Lung microvascular endothelial cell (primary cell): ENCODE data around the gene TWNK. TPM values are rescaled to one million over a fixed set of nuclear protein-coding genes. Genes with fewer than 3 reads are reported as not detected.
A peak's percentile ranks its signal among the peaks of the same experiment; 100 is the strongest.

Source experiments
- DNase-seq, 2 donors: peaks; one replicate each; pipeline versions ENCODE4 v3.0.0 to v3.0.0-alpha.2; 2010; ENCODE audit warnings: low read depth in 2 of 2
- total RNA-seq: library from RNA; depleted of rRNA; stranded (reverse); fragments of >200 nt; gene quantifications from 2 replicates; pipeline ENCODE4 v1.2.1, GENCODE V29; 2014

TWNK gene
- total RNA-seq, result 3.5 and 6.3 TPM in 2 replicates

GRCh38 chr10:100986952-100987684, at the start of gene TWNK, which contains the start of gene MRPL43:
TWNK (plus strand) TSS chr10:100987543; CDS start chr10:100988211, 668 bp downstream.
MRPL43 (minus strand) TSS chr10:100987497; CDS start chr10:100987443, 54 bp downstream.
- peak; percentile 79 to 81 for DNase-seq

- no peak for DNase-seq
Measured at GRCh38 chr10:100939763-100940344, 47.5 kb upstream of the TWNK start.

GRCh38 chr10:100942229-100942628, 45.1 kb upstream of the TWNK start:
- no peak for DNase-seq

GRCh38 chr10:100943508-100943907, 43.8 kb upstream of the TWNK start:
- no peak for DNase-seq

- DNase-seq, result no peak
Measured at GRCh38 chr10:100945754-100946153, 41.6 kb upstream of the TWNK start.

GRCh38 chr10:100948916-100949315, 38.4 kb upstream of the TWNK start:
- DNase-seq, result no peak

GRCh38 chr10:100960251-100960650, 27.1 kb upstream of the TWNK start:
- no peak for DNase-seq

- DNase-seq, result no peak
Measured at GRCh38 chr10:100962351-100963080, 24.8 kb upstream of the TWNK start.

GRCh38 chr10:100963826-100964225, 23.5 kb upstream of the TWNK start:
- no peak for DNase-seq

GRCh38 chr10:100965820-100966219, 21.5 kb upstream of the TWNK start:
- DNase-seq, result no peak

- no peak for DNase-seq
Measured at GRCh38 chr10:100966887-100967286, 20.5 kb upstream of the TWNK start.

GRCh38 chr10:100967332-100967731, 20.0 kb upstream of the TWNK start:
- DNase-seq, result no peak

GRCh38 chr10:100968062-100968736, 19.1 kb upstream of the TWNK start:
- DNase-seq, result no peak

GRCh38 chr10:100968863-100969186, 18.5 kb upstream of the TWNK start:
- no peak for DNase-seq

GRCh38 chr10:100969187-100970075, 17.9 kb upstream of the TWNK start, which contains the start of gene SEMA4G:
SEMA4G (plus strand) TSS chr10:100969504; CDS start chr10:100972913, 3,409 bp downstream.
- peak; percentile 29 to 56 for DNase-seq

GRCh38 chr10:100970076-100970913, 17.0 kb upstream of the TWNK start:
- no peak for DNase-seq

- no peak for DNase-seq
Measured at GRCh38 chr10:100970914-100971811, 16.2 kb upstream of the TWNK start.

GRCh38 chr10:100972115-100972903, 15.0 kb upstream of the TWNK start:
- DNase-seq, result no peak
